GM12801 (cell line): Measurements from ENCODE around the gene GABPB1.

Experiments used
- TF ChIP-seq, protein P1 (sequence below): IDR thresholded peaks from one replicate; pipeline ENCODE4 v1.5.1; 2011; ENCODE audit warnings: control low read depth; ENCODE audit not compliant: insufficient read length; ENCODE audit errors: extremely low read depth

The GABPB1 gene

DNA sequence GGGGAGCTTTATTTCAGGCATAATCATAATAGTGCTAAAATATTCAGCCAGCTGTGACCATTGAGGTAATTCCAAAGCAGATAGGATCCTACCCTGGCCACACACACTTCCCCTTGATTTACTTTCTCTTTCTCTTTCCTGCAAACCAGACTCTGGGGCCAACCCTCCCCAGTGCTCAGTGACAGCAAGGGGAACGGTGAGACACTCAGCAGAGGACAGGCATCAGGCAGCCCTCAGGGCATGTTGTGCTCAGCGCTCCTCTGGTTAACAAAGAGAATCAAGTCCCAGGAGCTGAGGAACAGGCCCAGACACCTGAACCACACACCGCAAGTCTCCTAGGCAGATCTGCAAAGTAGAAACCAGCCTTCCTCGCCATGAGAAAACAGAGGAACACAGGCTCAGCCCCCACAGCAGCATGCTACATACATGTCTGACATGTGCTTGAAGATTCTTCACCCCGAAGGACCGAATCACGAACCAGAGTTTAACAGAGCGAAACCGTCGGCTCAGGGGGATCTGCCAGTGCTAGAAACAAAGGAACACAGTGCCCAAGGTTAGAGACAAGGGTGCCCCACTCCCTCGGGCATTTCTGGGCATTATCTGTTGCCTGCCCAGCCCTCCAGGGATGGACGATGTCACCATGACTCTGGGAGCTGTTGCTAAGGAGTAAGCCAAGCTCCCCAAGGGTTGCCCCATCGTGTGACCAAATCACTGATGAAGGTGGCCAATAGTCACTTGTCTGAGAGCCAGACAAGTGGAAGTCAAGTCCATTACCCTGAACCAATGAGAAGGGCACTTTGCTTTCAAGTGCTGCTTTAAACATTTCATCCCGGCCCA lies 107.0 kb downstream of the GABPB1 start:
- TF ChIP-seq, protein P1, sequence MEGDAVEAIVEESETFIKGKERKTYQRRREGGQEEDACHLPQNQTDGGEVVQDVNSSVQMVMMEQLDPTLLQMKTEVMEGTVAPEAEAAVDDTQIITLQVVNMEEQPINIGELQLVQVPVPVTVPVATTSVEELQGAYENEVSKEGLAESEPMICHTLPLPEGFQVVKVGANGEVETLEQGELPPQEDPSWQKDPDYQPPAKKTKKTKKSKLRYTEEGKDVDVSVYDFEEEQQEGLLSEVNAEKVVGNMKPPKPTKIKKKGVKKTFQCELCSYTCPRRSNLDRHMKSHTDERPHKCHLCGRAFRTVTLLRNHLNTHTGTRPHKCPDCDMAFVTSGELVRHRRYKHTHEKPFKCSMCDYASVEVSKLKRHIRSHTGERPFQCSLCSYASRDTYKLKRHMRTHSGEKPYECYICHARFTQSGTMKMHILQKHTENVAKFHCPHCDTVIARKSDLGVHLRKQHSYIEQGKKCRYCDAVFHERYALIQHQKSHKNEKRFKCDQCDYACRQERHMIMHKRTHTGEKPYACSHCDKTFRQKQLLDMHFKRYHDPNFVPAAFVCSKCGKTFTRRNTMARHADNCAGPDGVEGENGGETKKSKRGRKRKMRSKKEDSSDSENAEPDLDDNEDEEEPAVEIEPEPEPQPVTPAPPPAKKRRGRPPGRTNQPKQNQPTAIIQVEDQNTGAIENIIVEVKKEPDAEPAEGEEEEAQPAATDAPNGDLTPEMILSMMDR = no peak

GRCh38 chr15:50246631-50247030 lies 108.4 kb downstream of the GABPB1 start:
- TF ChIP-seq, protein P1 = no peak

- TF ChIP-seq, protein P1 = no peak
These were observed 109.9 kb downstream of the GABPB1 start for GRCh38 chr15:50244959-50245624.

- TF ChIP-seq, protein P1 = no peak
These were observed 110.8 kb downstream of the GABPB1 start for GRCh38 chr15:50244153-50244552.

DNA sequence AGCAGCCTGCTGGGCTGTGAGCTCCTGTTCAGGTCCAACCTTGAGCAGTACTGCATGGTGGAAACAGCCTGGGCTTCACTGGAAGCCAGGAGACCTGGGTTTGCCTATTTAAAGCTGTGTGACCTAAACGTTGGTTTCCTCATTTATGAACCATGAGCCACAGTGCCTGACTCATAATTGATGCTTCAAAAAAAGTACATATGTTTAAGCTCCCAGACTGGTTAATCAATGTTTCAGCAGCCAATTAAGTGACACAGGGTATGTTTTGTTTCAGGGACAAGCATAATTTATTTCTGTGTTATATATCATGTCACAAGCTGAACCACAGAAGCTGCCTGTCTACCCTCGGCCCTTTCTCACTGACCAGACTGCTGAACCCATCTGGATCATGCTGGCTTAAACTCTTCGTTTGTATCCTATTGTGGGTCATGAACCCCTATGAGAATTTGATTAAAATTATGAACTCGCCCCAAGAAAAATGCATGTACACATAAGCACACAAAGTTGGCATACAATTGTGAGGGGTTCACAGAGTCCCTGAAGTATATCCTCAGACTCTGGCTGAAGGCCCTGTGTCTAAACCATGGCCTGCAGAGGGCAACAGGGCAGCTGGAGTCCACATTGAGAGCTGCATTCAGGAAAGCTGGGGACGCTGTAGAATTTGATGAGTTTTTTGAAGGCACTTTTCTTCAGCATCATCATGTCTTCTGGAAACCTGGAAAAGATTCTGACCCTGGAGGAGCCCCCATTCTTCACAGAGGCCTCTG lies 113.1 kb downstream of the GABPB1 start:
- TF ChIP-seq, protein P1 = no peak

DNA sequence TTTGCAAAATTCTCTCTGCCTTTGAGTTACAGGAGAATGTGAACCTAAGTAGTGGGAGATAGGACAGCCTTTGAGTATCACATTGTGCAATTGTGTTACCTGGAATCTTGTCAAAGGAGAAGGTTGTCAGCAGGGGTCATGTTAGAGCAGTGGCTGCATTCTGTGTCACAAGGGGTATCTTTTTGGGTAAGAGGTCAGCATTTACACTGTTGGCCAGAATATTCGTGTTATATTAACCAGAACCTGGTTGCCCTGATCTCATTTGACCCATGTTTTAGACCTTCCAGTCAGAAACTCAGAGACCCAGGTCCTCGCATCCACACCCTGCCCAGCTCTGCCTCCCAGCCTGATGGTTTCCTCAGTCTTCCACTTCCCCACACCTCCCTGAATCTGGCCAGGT lies 116.7 kb downstream of the GABPB1 start:
- TF ChIP-seq, protein P1 = no peak

DNA sequence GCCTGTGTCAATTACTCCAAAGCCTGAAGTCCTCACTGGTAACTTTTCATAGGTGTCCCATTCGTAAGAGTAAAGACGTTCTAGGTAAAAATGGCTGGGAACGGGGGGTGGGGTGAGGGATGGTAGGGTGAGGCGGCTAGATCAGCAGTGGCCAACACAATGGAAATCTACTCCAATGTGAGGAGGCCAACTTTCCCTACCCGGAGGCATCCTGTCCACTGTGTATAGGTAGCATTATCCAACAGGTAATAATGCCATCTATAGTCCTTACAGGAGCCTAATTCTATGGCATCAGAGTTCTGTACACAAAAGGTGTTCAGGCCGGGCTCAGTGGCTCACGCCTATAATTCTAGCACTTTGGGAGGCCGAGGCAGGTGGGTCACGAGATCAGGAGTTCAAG lies 118.6 kb downstream of the GABPB1 start:
- TF ChIP-seq, protein P1 = no peak
